Suprapubic skin (tissue), 3 donors: Measurements from ENCODE around the gene FOXN3.

ENCODE experiments used
- POLR2A ChIP-seq, 2 donors: fragments of 450-650 bp; IDR thresholded peaks; one replicate each; pipeline ENCODE4 v1.6.1; 2017; ENCODE audit warnings: antibody characterized with exemption in 2 of 2, mild to moderate bottlenecking in 2 of 2, moderate library complexity in 2 of 2
- TF ChIP-seq, protein P1 (sequence below), 2 donors: fragments of 200-600 bp in 1 of 2; fragments of 450-650 bp in 1 of 2; sonication (generic) in 1 of 2; IDR thresholded peaks; one replicate each; pipeline ENCODE4 v1.5.1; 2016 to 2019; ENCODE audit warnings: antibody characterized with exemption in 2 of 2, mild to moderate bottlenecking in 1 of 2, moderate library complexity in 1 of 2

DNA sequence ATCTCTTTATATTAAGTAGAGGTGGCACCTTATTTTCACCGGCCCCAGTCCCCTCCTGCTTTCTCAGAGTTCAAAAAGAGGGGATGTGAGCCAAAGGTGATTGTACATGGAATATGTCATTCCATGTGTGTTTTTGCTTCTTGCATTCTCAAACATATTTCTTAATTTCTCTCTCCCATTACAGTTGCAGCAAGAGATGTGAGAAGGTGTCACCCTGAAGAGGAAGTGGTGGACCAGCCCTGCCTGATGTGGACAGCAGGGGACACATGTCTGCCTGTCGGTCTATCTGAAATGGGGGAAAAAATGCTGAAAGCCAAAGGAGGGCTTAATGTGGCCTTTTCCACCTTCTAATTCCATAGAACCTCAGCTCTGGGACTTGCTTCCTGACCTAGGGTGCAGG is 1.9 kb upstream of the FOXN3 start:
- TF ChIP-seq, protein P1, sequence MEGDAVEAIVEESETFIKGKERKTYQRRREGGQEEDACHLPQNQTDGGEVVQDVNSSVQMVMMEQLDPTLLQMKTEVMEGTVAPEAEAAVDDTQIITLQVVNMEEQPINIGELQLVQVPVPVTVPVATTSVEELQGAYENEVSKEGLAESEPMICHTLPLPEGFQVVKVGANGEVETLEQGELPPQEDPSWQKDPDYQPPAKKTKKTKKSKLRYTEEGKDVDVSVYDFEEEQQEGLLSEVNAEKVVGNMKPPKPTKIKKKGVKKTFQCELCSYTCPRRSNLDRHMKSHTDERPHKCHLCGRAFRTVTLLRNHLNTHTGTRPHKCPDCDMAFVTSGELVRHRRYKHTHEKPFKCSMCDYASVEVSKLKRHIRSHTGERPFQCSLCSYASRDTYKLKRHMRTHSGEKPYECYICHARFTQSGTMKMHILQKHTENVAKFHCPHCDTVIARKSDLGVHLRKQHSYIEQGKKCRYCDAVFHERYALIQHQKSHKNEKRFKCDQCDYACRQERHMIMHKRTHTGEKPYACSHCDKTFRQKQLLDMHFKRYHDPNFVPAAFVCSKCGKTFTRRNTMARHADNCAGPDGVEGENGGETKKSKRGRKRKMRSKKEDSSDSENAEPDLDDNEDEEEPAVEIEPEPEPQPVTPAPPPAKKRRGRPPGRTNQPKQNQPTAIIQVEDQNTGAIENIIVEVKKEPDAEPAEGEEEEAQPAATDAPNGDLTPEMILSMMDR (IDR thresholded peaks at IDR 0.05), result no peak
- no peak for TF ChIP-seq POLR2A (IDR thresholded peaks at IDR 0.05)
